Posterior cingulate gyrus (tissue), 11 donors: ENCODE data around the gene TRIM24.
A peak's percentile ranks its signal among the peaks of the same experiment; 100 is the strongest.
"Not testable (repeated sequence)": the region's sequence is repeated elsewhere in the genome, so short reads cannot be mapped to it uniquely, and the experiment has no call there.

ENCODE experiments used
- DNase-seq, 10 donors: peaks; one replicate each; pipeline versions ENCODE4 v3.0.0 to v3.0.0-alpha.2; 2020 to 2021; ENCODE audit warnings: mixed read lengths in 3 of 10
- intact Hi-C: fragments of 100-400 bp; cut with DNase I; formaldehyde crosslinking; loops from one replicate; pipeline ENCODE4 v1.15.1; 2023

TRIM24 gene

GRCh38 chr7:138460176-138460648 is at the start of gene TRIM24:
Gene TRIM24, plus strand, starts transcription at chr7:138460259. Its CDS starts 290 bp downstream, at chr7:138460549.
- DNase-seq: peak in 2 of 10 donors; percentile 91 to 95
- intact Hi-C loops: loop anchor here (5.0 kb wide), 1 partner anchor 277 kb away; no protein-coding TSS in a partner anchor

GRCh38 chr7:138412077-138412476 is 48.0 kb upstream of the TRIM24 start:
- intact Hi-C loops, DNase-seq: not testable (repeated sequence)

GRCh38 chr7:138412921-138413320 is 47.1 kb upstream of the TRIM24 start:
- DNase-seq, intact Hi-C loops: not testable (repeated sequence)

DNA sequence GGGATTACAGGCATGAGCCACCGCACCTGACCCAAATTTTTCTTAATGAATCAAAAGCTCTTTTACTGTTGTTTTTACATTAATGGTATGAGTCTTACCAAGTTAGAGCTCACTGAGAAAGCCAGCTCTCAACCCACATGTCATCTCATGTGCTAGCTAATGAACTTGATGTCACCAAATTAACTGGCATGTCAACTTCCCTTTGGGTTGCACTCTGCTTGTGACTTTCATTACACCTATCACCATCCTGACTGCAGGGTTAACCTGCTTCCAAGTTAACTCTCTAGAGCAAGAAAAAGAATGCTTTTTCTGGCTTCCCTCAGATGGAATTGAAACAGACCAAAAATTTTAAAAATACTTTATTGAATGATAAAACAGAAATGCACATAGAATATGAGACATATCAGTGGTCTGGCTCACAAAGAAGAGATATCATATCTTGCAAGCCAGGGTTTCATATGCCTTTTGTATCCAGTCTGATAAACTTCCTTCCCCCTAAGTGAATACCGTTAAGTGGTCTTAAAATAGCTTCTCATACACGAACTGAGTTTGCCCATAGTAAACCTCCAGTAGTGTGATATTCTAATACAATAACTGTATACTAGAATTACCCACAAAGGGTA is 42.9 kb upstream of the TRIM24 start:
- intact Hi-C loops: no loop called here
- no peak for DNase-seq

DNA sequence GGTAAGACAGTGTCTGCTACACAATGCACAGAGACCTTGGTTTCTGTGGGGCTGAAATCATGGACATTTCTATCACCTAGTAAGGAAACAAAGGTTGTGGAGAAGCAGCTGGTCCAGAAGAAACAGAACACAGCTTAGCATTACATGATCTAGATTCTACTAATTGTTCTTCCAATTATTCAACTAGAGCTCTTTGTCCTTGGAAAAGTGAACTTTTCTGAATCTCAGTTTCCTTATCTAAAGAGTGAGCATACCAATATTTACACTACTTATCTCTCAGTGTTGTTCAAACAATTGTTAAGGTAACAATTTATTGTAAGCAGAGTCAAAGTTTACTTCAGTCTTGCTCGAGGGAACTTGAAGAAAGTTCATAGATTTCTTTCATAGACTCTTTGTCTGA is 42.3 kb upstream of the TRIM24 start:
- DNase-seq: no peak

GRCh38 chr7:138418403-138418802 is 41.7 kb upstream of the TRIM24 start:
- intact Hi-C loops, DNase-seq: not testable (repeated sequence)

More for the DNA sequence above, 42.3 kb upstream of the TRIM24 start:
- intact Hi-C loops: no loop called here

GRCh38 chr7:138425026-138425425 is 35.0 kb upstream of the TRIM24 start:
- intact Hi-C loops: no loop called here
- DNase-seq: no peak

DNA sequence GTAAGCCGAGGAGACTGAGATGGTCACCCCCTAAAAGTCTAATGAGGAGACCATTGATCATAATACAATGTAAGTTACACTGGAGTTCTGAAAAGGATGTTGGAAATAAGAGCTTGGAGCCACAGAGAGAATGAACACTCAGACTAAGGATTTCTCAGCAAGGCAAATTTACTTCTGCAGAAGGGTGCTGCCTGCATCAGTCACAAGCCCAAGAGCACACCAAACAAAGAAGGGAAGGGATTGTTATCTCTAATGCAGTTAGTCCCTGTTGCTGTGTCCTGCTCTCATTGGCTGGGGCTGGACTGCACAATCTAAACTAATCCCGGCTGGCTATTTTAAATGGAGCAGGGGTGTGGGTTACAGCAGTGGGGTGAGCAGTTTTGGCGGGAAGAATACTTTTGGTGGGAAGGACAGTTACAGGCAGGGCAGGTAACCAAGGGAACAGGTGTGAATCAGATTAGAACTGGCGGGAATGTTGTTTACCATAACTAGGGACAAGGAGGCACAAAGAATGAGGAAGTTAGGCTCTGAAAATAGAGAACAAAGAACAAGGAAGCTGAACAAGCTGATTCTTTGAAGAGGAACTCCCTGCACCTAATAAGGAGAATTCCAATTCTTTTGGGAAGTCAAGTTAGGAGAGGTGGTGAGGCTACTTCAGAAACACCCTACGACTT is 30.3 kb upstream of the TRIM24 start:
- intact Hi-C loops: no loop called here
- DNase-seq: no peak

DNA sequence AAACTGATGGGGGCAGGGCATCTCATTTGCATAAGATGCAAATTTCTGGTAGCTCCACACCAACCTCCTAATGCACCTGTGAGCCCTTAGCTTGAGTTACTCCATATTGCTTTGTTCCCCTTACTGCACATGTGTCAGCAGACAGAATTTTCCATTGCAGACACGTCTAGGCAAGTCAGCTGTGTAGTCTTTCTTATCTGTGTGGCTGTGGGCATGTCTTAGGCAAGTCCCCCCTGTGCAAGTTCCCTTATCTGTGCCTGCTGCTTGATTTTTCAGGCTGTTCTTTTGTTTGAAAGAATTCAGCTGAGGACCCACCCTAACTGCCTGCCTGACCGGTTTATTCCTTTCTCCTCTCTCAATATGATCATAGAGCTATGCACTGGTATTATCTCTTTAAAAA is 28.5 kb upstream of the TRIM24 start:
- intact Hi-C loops: no loop called here
- DNase-seq: no peak

- intact Hi-C loops: no loop called here
- no peak for DNase-seq
These were observed 26.2 kb upstream of the TRIM24 start for GRCh38 chr7:138433583-138434443.

DNA sequence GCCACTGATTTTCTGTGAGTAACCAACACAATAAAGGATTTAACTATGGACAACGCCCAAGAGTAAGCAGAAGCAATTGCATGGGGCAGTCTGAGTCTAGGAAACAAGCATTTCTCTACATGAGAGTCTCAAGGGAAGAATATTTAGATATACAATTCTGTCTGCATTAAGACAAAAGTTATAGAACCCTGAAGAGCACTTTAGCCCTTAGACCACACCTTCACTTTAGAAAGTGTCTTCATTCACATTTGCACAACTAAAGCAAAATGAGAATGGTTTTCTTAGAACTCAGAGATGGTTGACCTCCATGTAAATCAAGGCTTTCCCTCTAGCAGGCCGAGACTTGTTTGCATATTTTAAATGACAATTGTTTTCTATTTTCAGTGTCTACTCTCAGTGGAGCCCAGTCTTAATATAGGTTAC is 25.5 kb upstream of the TRIM24 start:
- no peak for DNase-seq
- intact Hi-C loops: no loop called here

- DNase-seq: no peak
- intact Hi-C loops: no loop called here
These were observed 24.7 kb upstream of the TRIM24 start for GRCh38 chr7:138435231-138435919.

GRCh38 chr7:138436388-138436787 is 23.7 kb upstream of the TRIM24 start:
- DNase-seq: no peak

GRCh38 chr7:138440460-138440859 is 19.6 kb upstream of the TRIM24 start:
- intact Hi-C loops: no loop called here
- DNase-seq: peak in 1 of 10 donors; percentile 84

More at GRCh38 chr7:138436388-138436787, 23.7 kb upstream of the TRIM24 start:
- intact Hi-C loops: no loop called here

DNA sequence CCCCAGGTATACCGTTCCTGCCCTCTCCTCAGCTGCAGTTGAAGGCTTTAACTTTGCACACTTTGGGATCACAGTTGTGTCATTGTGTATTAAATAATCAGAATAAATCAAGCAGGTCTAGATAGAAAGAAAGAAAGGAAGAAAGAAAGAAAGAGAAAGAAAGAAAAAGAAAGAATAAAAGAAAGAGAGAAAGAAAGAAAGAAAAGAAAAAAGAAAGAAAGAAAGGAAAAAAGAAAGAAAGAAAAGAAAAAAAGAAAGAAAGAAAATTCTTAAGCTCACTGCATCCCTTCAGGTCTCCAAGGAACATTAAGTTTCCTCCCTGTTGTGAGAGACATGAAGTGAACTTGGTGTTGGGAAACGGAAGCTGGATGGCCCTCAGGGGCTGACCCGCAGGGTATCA is 17.2 kb upstream of the TRIM24 start:
- intact Hi-C loops: no loop called here

DNA sequence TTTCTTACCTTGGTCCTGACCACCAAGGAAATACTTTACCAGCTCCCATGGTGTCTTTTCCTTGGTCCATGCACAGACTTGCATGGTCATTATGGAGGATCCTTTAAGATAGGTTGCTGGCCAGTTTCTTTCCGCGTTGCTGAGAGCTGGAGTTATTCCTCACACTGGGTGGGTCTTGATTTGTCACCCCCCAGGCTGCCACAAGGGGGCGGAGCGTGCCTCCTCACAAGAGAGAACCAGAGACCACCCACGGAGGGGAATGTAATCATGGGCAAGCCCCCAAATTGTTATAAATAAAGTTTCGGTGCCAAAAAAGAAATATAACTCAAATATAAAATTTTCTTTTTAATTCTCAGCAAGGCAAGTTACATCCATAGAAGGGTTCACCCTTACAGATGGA is 10.5 kb upstream of the TRIM24 start:
- peak in 1 of 10 donors; percentile 11 for DNase-seq
- intact Hi-C loops: no loop called here

More for the DNA sequence above, 17.2 kb upstream of the TRIM24 start:
- DNase-seq: no peak

DNA sequence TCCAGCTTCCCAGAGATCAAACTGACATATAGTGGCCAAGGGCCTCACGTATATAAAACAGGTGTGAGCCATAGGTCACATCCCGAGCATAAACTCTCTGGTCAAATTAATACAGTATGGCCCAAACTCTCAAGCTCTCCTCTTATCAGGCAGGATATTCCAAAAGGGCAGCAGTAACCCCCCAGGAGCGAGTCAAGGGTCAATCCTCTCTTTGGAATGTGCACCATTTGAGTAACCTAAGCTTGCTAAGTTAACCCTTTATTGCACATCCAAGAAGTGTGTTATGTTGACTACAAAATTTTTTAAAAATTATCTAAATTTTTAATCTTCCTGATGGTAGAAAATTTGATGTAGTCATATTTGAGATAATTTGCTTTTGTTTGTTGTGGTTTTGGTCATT is 4.5 kb upstream of the TRIM24 start:
- DNase-seq: no peak
- intact Hi-C loops: no loop called here

- intact Hi-C loops: no loop called here
- no peak for DNase-seq
These were observed 3.8 kb upstream of the TRIM24 start for GRCh38 chr7:138456220-138456619.

DNA sequence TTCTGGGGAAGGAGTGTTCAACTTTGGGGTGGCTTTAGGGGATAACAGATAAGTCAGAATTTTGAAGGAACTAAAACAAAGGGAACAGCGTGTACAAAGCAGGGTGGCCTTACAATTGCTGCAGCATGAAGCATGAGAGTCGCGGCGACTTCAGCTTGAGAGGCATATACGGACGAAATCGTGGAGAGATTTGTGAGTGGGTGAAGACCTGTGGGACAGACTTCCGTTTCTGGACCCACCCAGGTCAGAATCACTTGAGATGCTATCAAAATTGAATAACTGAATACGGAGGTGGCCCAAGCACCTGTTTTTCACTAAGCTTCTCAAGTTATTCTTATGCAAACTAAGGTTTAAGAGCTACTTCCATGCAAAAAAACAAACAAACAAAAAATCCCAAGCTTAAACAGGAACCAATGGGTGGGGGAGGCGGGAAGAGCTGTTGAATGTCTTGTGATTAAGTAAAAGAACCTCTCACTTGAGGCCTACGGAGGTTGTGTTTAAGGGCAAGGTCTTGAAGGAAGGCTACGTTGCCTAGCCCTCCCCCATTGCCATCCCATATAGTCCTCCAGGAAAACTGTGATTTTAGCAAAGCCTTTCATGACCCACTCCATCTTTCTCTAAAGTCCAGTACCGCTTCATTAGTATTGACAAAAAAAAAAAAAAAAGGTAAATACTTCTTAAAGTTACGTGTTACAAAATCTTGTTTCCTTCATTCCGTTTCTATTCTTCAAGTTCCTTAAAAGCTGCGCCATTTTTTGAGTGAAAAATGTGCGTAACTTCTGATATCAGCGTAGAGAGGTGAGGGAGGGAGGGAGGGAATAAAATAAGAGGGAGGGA is 1.3 kb upstream of the TRIM24 start:
- DNase-seq: no peak
- intact Hi-C loops: no loop called here
